ENCODE results near the gene NCKAP5.

Gene NCKAP5

GRCh38 chr2:133194362-133194655 lies 374.0 kb downstream of the NCKAP5 start:
- H3K4me3 ChIP-seq (ENCODE audit: low read depth, low read length): no peak overlapping the region
- TF ChIP-seq POLR2A (IDR thresholded peaks at IDR 0.05; ENCODE audit: extremely low read depth, insufficient read length) (no peak), MYC (IDR thresholded peaks at IDR 0.05; ENCODE audit: low read depth, low read length) (no peak), CTCF (IDR thresholded peaks at IDR 0.05; ENCODE audit: low read depth, low read length) (no peak), MAX (IDR thresholded peaks at IDR 0.05; ENCODE audit: low read depth, low read length) (no peak)
- DNase-seq (ENCODE audit: low read depth): no peak

- no peak for DNase-seq (ENCODE audit: low read depth)
- TF ChIP-seq MAX (IDR thresholded peaks at IDR 0.05; ENCODE audit: low read depth, low read length) (no peak), POLR2A (IDR thresholded peaks at IDR 0.05; ENCODE audit: extremely low read depth, insufficient read length) (no peak), CTCF (IDR thresholded peaks at IDR 0.05; ENCODE audit: low read depth, low read length) (no peak), MYC (IDR thresholded peaks at IDR 0.05; ENCODE audit: low read depth, low read length) (no peak)
Observed at GRCh38 chr2:133193544-133194361, 374.5 kb downstream of the NCKAP5 start.

GRCh38 chr2:133192028-133192427 lies 376.2 kb downstream of the NCKAP5 start:
- H3K4me3 ChIP-seq (ENCODE audit: low read depth, low read length): no peak overlapping the region
- DNase-seq (ENCODE audit: low read depth): no peak
- TF ChIP-seq POLR2A (IDR thresholded peaks at IDR 0.05; ENCODE audit: extremely low read depth, insufficient read length) (no peak), CTCF (IDR thresholded peaks at IDR 0.05; ENCODE audit: low read depth, low read length) (no peak), MAX (IDR thresholded peaks at IDR 0.05; ENCODE audit: low read depth, low read length) (no peak), MYC (IDR thresholded peaks at IDR 0.05; ENCODE audit: low read depth, low read length) (no peak)

More at GRCh38 chr2:133193544-133194361, 374.5 kb downstream of the NCKAP5 start:
- no peak overlapping the region for H3K4me3 ChIP-seq (ENCODE audit: low read depth, low read length)

- no peak for DNase-seq (ENCODE audit: low read depth)
- TF ChIP-seq MYC (IDR thresholded peaks at IDR 0.05; ENCODE audit: low read depth, low read length) (no peak), MAX (IDR thresholded peaks at IDR 0.05; ENCODE audit: low read depth, low read length) (no peak), POLR2A (IDR thresholded peaks at IDR 0.05; ENCODE audit: extremely low read depth, insufficient read length) (no peak)
- H3K4me3 ChIP-seq (ENCODE audit: low read depth, low read length): no peak overlapping the region
Observed at GRCh38 chr2:133177196-133177595, 391.1 kb downstream of the NCKAP5 start.

GRCh38 chr2:133175926-133176325 lies 392.3 kb downstream of the NCKAP5 start:
- DNase-seq (ENCODE audit: low read depth): no peak
- TF ChIP-seq CTCF (IDR thresholded peaks at IDR 0.05; ENCODE audit: low read depth, low read length) (no peak), MAX (IDR thresholded peaks at IDR 0.05; ENCODE audit: low read depth, low read length) (no peak), POLR2A (IDR thresholded peaks at IDR 0.05; ENCODE audit: extremely low read depth, insufficient read length) (no peak), MYC (IDR thresholded peaks at IDR 0.05; ENCODE audit: low read depth, low read length) (no peak)
- H3K4me3 ChIP-seq (ENCODE audit: low read depth, low read length): no peak overlapping the region

- no peak for DNase-seq (ENCODE audit: low read depth)
- no peak overlapping the region for H3K4me3 ChIP-seq (ENCODE audit: low read depth, low read length)
- TF ChIP-seq MAX (IDR thresholded peaks at IDR 0.05; ENCODE audit: low read depth, low read length) (no peak), MYC (IDR thresholded peaks at IDR 0.05; ENCODE audit: low read depth, low read length) (no peak), POLR2A (IDR thresholded peaks at IDR 0.05; ENCODE audit: extremely low read depth, insufficient read length) (no peak), CTCF (IDR thresholded peaks at IDR 0.05; ENCODE audit: low read depth, low read length) (no peak)
Observed at GRCh38 chr2:133173224-133173623, 395.0 kb downstream of the NCKAP5 start.

Data from NB4 (cell line).